A673 (cell line): Measurements from ENCODE around the gene ADD3. TPM values are rescaled to one million over a fixed set of nuclear protein-coding genes. Genes with fewer than 3 reads are reported as not detected.

Experiments used
- BruUV-seq: library from RNA; stranded (reverse); fragments of 400-500 nt; replicated peaks from 2 replicates; lab custom pipeline; 2021; lab: Mats Ljungman, UMichigan
- CTCF ChIA-PET: fragments of 300-600 bp; sonication (Branson Sonifier 250); formaldehyde crosslinking; loops from one replicate; lab custom pipeline; 2022; ENCODE audit warnings: antibody characterized with exemption; lab: Charles Lee
- POLR2A ChIA-PET: fragments of 300-600 bp; sonication (Branson Sonifier 250); formaldehyde crosslinking; loops from one replicate; lab custom pipeline; 2022; ENCODE audit warnings: antibody characterized with exemption; ENCODE audit not compliant: low non-redundant PET; lab: Charles Lee
- DNase-seq: peaks from one replicate; pipeline ENCODE4 v3.0.0-alpha.2; 2015; ENCODE audit warnings: low spot score
- H3K27ac ChIP-seq: fragments of 200-600 bp; sonication (generic); 2 replicates; pipeline ENCODE4 v1.5.1; 2016; ENCODE audit warnings: mixed run types, low read depth, mild to moderate bottlenecking, mixed read lengths, antibody characterized with exemption, low read length; ENCODE audit not compliant: poor library complexity, severe bottlenecking
- H3K27me3 ChIP-seq: fragments of 200-600 bp; sonication (generic); replicated peaks from 2 replicates; pipeline ENCODE4 v1.6.1; 2017; ENCODE audit warnings: mixed run types, low read depth, mild to moderate bottlenecking, mixed read lengths, antibody characterized with exemption, low read length; ENCODE audit not compliant: insufficient read depth, poor library complexity
- H3K36me3 ChIP-seq: fragments of 200-600 bp; sonication (generic); 2 replicates; pipeline ENCODE4 v1.6.1; 2016; ENCODE audit warnings: mixed run types, mild to moderate bottlenecking, mixed read lengths, antibody characterized with exemption, low read length; ENCODE audit not compliant: insufficient read depth, poor library complexity, severe bottlenecking
- H3K4me1 ChIP-seq: fragments of 200-600 bp; sonication (generic); 2 replicates; pipeline ENCODE4 v1.6.1; 2017; ENCODE audit warnings: mixed run types, mild to moderate bottlenecking, mixed read lengths, antibody characterized with exemption, low read length; ENCODE audit not compliant: insufficient read depth, poor library complexity, severe bottlenecking
- H3K4me3 ChIP-seq: fragments of 200-600 bp; sonication (generic); 2 replicates; pipeline ENCODE4 v1.5.1; 2016; ENCODE audit warnings: low read depth, mixed run types, mild to moderate bottlenecking, mixed read lengths, low read length; ENCODE audit not compliant: poor library complexity, severe bottlenecking
- H3K9me3 ChIP-seq: fragments of 200-600 bp; sonication (generic); 2 replicates; pipeline ENCODE4 v1.6.1; 2016; ENCODE audit warnings: mixed run types, low read depth, mild to moderate bottlenecking, mixed read lengths, antibody characterized with exemption, low read length; ENCODE audit not compliant: poor library complexity, severe bottlenecking
- EZH2 ChIP-seq: fragments of 200-600 bp; sonication (generic); IDR thresholded peaks from 2 replicates; pipeline ENCODE4 v1.6.1; 2017; ENCODE audit warnings: borderline replicate concordance, low read depth, mild to moderate bottlenecking, mixed read lengths, antibody characterized with exemption, low read length; ENCODE audit not compliant: poor library complexity, severe bottlenecking
- intact Hi-C: fragments of 100-400 bp; cut with micrococcal nuclease; formaldehyde crosslinking; loops from one replicate; pipeline ENCODE4 v1.10.0; 2022; ENCODE audit not compliant: unreplicated experiment
- total RNA-seq: library from RNA; stranded (reverse); gene quantifications from 2 replicates; pipeline ENCODE4 v1.2.3, GENCODE V29; 2021
- TF ChIP-seq, protein P1 (sequence below): fragments of 300-800, 200-600 bp; sonication (generic); conservative IDR thresholded peaks from 2 replicates; pipeline ENCODE4 v1.5.1; 2017; ENCODE audit warnings: low read depth, mild to moderate bottlenecking, antibody characterized with exemption, low read length, moderate library complexity, mixed read lengths

The ADD3 gene
- total RNA-seq, 1 experiment from 2014 or later, result 82.9 TPM

DNA sequence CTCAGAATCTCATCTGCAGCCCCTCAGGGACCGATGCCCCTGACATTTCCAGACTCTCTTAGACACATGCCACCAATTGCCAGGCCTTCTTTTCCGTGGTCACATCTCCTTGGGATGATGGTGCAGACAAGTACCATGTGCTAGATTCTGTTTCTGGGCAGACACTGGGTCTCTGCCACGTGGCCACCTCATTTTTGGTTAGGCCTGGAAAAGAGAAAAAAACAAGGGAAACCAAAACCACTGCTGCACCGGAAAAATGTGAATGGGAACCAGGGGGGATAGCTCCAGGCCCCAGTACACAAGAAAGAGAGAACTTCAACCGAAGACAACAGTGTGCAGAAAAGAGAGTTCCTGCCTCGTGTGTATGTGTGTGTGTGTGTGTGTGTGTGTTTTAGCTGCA lies 176.6 kb downstream of the ADD3 start:
- ChIA-PET POLR2A (no interaction called here), CTCF (no interaction called here)
- intact Hi-C loops, result no loop called here
- Histone ChIP-seq H3K4me3 (no peak overlapping the region), H3K27me3 (no peaks in the 10 kb centered on the region), H3K4me1 (no peaks in the 10 kb centered on the region), H3K27ac (no peak overlapping the region), H3K9me3 (no peaks in the 10 kb centered on the region), H3K36me3 (no peaks in the 10 kb centered on the region)
- no peak for DNase-seq
- no TSS peak for BruUV-seq
- TF ChIP-seq EZH2, result no peak
- TF ChIP-seq, protein P1, sequence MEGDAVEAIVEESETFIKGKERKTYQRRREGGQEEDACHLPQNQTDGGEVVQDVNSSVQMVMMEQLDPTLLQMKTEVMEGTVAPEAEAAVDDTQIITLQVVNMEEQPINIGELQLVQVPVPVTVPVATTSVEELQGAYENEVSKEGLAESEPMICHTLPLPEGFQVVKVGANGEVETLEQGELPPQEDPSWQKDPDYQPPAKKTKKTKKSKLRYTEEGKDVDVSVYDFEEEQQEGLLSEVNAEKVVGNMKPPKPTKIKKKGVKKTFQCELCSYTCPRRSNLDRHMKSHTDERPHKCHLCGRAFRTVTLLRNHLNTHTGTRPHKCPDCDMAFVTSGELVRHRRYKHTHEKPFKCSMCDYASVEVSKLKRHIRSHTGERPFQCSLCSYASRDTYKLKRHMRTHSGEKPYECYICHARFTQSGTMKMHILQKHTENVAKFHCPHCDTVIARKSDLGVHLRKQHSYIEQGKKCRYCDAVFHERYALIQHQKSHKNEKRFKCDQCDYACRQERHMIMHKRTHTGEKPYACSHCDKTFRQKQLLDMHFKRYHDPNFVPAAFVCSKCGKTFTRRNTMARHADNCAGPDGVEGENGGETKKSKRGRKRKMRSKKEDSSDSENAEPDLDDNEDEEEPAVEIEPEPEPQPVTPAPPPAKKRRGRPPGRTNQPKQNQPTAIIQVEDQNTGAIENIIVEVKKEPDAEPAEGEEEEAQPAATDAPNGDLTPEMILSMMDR, result no peak

Other genes starting within 250 kb of the ADD3 start
- gene XPNPEP1, start 84.5 kb upstream of the ADD3 start, total RNA-seq, result 65.4 and 72.5 TPM in 2 replicates
- gene MXI1, start 199.6 kb downstream of the ADD3 start, total RNA-seq, result 17.3 and 21.1 TPM in 2 replicates